NCI-H2029 treated with DMSO at 0.1 percent for 48 hours (cell line): ENCODE results near the gene ARHGAP35.
"Not testable (repeated sequence)": the region's sequence is repeated elsewhere in the genome, so short reads cannot be mapped to it uniquely, and the experiment has no call there.

ENCODE experiments used
- DNase-seq: peaks from one replicate; lab custom pipeline; 2025; lab: John Stamatoyannopoulos, UW

The ARHGAP35 gene

GRCh38 chr19:46860846-46861690 is at the start of gene ARHGAP35:
Gene ARHGAP35, plus strand, starts transcription at chr19:46860997. Its CDS starts 57,679 bp downstream, at chr19:46918676.
- no peak for DNase-seq

GRCh38 chr19:46812977-46813838 is 47.6 kb upstream of the ARHGAP35 start:
- DNase-seq: no peak

GRCh38 chr19:46813839-46814358 is 46.9 kb upstream of the ARHGAP35 start:
- DNase-seq: peak; percentile 78

GRCh38 chr19:46815833-46816627 is 44.8 kb upstream of the ARHGAP35 start:
- no peak for DNase-seq

GRCh38 chr19:46818812-46819211 is 42.0 kb upstream of the ARHGAP35 start:
- no peak for DNase-seq

- DNase-seq: no peak
These were observed 39.0 kb upstream of the ARHGAP35 start for GRCh38 chr19:46821512-46822409.

- DNase-seq: not testable (repeated sequence)
These were observed 38.4 kb upstream of the ARHGAP35 start for GRCh38 chr19:46822410-46822787.

GRCh38 chr19:46823049-46823448 is 37.7 kb upstream of the ARHGAP35 start:
- no peak for DNase-seq

- no peak for DNase-seq
These were observed 35.7 kb upstream of the ARHGAP35 start for GRCh38 chr19:46824890-46825730.

GRCh38 chr19:46825731-46826055 is 35.1 kb upstream of the ARHGAP35 start:
- no peak for DNase-seq

GRCh38 chr19:46828484-46828883 is 32.3 kb upstream of the ARHGAP35 start:
- no peak for DNase-seq

GRCh38 chr19:46830864-46831263 is 29.9 kb upstream of the ARHGAP35 start:
- no peak for DNase-seq

GRCh38 chr19:46834121-46834520 is 26.7 kb upstream of the ARHGAP35 start:
- no peak for DNase-seq

- DNase-seq: no peak
These were observed 25.8 kb upstream of the ARHGAP35 start for GRCh38 chr19:46834984-46835383.

GRCh38 chr19:46838160-46838559 is 22.6 kb upstream of the ARHGAP35 start:
- no peak for DNase-seq

GRCh38 chr19:46839752-46840497 is 20.9 kb upstream of the ARHGAP35 start:
- no peak for DNase-seq

GRCh38 chr19:46840498-46840942 is 20.3 kb upstream of the ARHGAP35 start:
- DNase-seq: peak; percentile 38

GRCh38 chr19:46841458-46842083 is 19.2 kb upstream of the ARHGAP35 start:
- no peak for DNase-seq

- no peak for DNase-seq
These were observed 18.0 kb upstream of the ARHGAP35 start for GRCh38 chr19:46842791-46843190.
